GM12874 (cell line): ENCODE results near the gene ADARB2.

Experiments used
- CTCF ChIP-seq: IDR thresholded peaks from 2 replicates; pipeline ENCODE4 v1.5.1; 2011; ENCODE audit warnings: low read depth, mild to moderate bottlenecking, control low read depth, low read length, moderate library complexity; ENCODE audit not compliant: insufficient read depth

ADARB2 gene

GRCh38 chr10:1177936-1178335 lies 559.4 kb downstream of the ADARB2 start:
- TF ChIP-seq CTCF, result no peak

- no peak for TF ChIP-seq CTCF
Observed at GRCh38 chr10:1175956-1176565, 561.3 kb downstream of the ADARB2 start.

- TF ChIP-seq CTCF, result no peak
Observed at GRCh38 chr10:1174022-1174421, 563.3 kb downstream of the ADARB2 start.

- no peak for TF ChIP-seq CTCF
Observed at GRCh38 chr10:1173091-1173490, 564.2 kb downstream of the ADARB2 start.

GRCh38 chr10:1172256-1172984 lies 564.9 kb downstream of the ADARB2 start:
- no peak for TF ChIP-seq CTCF

DNA sequence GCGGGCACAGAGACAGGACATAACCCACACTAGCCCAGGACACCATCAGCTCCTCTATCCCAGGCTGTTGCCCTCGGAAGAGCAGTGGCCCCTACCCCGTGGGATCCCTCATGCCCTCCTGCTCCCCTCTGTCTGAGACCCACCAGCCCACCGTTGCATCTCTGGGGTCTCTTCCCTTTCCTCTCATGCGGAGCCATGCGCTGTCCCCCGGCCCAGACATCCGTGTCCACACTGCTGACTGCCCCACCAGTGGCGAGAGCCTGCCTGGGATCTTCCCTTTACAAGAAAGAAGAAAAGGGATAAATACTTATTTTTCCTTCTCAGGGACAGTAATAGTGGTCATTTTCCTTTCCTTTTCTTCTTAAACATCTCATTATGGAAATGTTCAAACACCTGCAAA lies 565.7 kb downstream of the ADARB2 start:
- TF ChIP-seq CTCF, result no peak

GRCh38 chr10:1171182-1171581 lies 566.1 kb downstream of the ADARB2 start:
- no peak for TF ChIP-seq CTCF
